T-cell (primary cell): ENCODE data around the gene ZNF732. TPM values are rescaled to one million over a fixed set of nuclear protein-coding genes. Genes with fewer than 3 reads are reported as not detected.
"Not testable (repeated sequence)": the region's sequence is repeated elsewhere in the genome, so short reads cannot be mapped to it uniquely, and the experiment has no call there.

ENCODE experiments used
- ATAC-seq, 4 experiments: fragments of 200-7000 bp in 3 of 4; fragments of 150-1000 bp in 1 of 4; cut with Tn5 transposase; replicated peaks in 1 of 4; 1 replicate in 3 of 4; 2 replicates in 1 of 4; pipeline ENCODE4 v1.10.0; 2021; ENCODE audit warnings: moderate library complexity in 3 of 4, mild to moderate bottlenecking in 2 of 4, moderate number of reproducible peaks in 1 of 4
- CTCF ChIA-PET, 2 donors: fragments of 300-600 bp; sonication (Branson Sonifier 250); formaldehyde crosslinking; loops; one replicate each; lab custom pipeline; 2022; ENCODE audit warnings: antibody characterized with exemption in 2 of 2; lab: Charles Lee
- POLR2A ChIA-PET, 2 donors: fragments of 300-600 bp; sonication (Branson Sonifier 250); formaldehyde crosslinking; loops; one replicate each; lab custom pipeline; 2022; ENCODE audit warnings: antibody characterized with exemption in 2 of 2; lab: Charles Lee
- DNase-seq, 35 experiments: peaks; one replicate each; pipeline versions ENCODE4 v3.0.0 to v3.0.0-alpha.2; 2013 to 2023
- H3K27ac ChIP-seq: one replicate; pipeline ENCODE4 v1.5.1; 2013; ENCODE audit warnings: low read length
- H3K27me3 ChIP-seq, 2 experiments: replicated peaks in 1 of 2; 1 replicate in 1 of 2; 2 replicates in 1 of 2; pipeline versions ENCODE4 v1.6.1 to v1.7.0; 2013; ENCODE audit warnings: low read length in 1 of 2, mixed read lengths in 1 of 2; ENCODE audit not compliant: control insufficient read depth in 2 of 2, insufficient read depth in 2 of 2; ENCODE audit errors: extremely low read depth in 1 of 2
- H3K36me3 ChIP-seq, 2 donors: 1 replicate in 1 of 2; 2 replicates in 1 of 2; pipeline versions ENCODE4 v1.6.1 to v1.7.0; 2013; ENCODE audit warnings: low read length in 1 of 2; ENCODE audit not compliant: control insufficient read depth in 2 of 2, insufficient read depth in 1 of 2; ENCODE audit errors: extremely low read depth in 1 of 2
- H3K4me1 ChIP-seq, 2 experiments: 1 replicate in 1 of 2; 2 replicates in 1 of 2; pipeline versions ENCODE4 v1.6.1 to v1.7.0; 2013; ENCODE audit warnings: low read length in 2 of 2, mixed read lengths in 1 of 2; ENCODE audit not compliant: insufficient read depth in 2 of 2, control insufficient read depth in 1 of 2; ENCODE audit errors: extremely low read depth in 1 of 2
- H3K4me3 ChIP-seq, 2 donors: 1 replicate in 1 of 2; 2 replicates in 1 of 2; pipeline versions ENCODE4 v1.5.1 to v1.7.0; 2013; ENCODE audit warnings: mild to moderate bottlenecking in 2 of 2, low read length in 1 of 2, moderate library complexity in 1 of 2; ENCODE audit not compliant: control insufficient read depth in 1 of 2; ENCODE audit errors: extremely low read depth in 1 of 2
- H3K9me3 ChIP-seq: 2 replicates; pipeline ENCODE4 v1.7.0; 2013
- H3K27ac Mint-ChIP-seq, 2 donors: one replicate each; pipeline ENCODE4 v1.8.0; 2020 to 2021; ENCODE audit warnings: mild to moderate bottlenecking in 2 of 2, mixed read lengths in 2 of 2
- H3K27me3 Mint-ChIP-seq, 2 donors: one replicate each; pipeline ENCODE4 v1.8.0; 2021 to 2022; ENCODE audit warnings: mixed read lengths in 2 of 2
- H3K36me3 Mint-ChIP-seq: one replicate; pipeline ENCODE4 v1.8.0; 2021; ENCODE audit warnings: mixed read lengths
- H3K4me1 Mint-ChIP-seq, 3 donors: one replicate each; pipeline ENCODE4 v1.8.0; 2020 to 2022; ENCODE audit warnings: mixed read lengths in 3 of 3, mild to moderate bottlenecking in 1 of 3
- H3K4me3 Mint-ChIP-seq, 3 donors: one replicate each; pipeline ENCODE4 v1.8.0; 2020 to 2022; ENCODE audit warnings: mild to moderate bottlenecking in 3 of 3, mixed read lengths in 3 of 3, moderate library complexity in 3 of 3
- H3K9me3 Mint-ChIP-seq, 3 donors: one replicate each; pipeline ENCODE4 v1.8.0; 2020 to 2022; ENCODE audit warnings: mixed read lengths in 3 of 3
- WGBS: methylation state at CpG from one replicate; pipeline ENCODE4 v1.1.5; 2013; ENCODE audit warnings: missing lambda C conversion rate; ENCODE audit not compliant: insufficient coverage; 5-methylcytosine and 5-hydroxymethylcytosine counted together
- total RNA-seq, 35 experiments: library from RNA in 6 of 35; stranded (reverse) in 6 of 35; fragments of 120-200 nt in 1 of 35; gene quantifications; one replicate each; pipeline versions ENCODE4 v1.2.1 to v1.2.4 and lab custom pipeline; 2013 to 2026

ZNF732 gene
- total RNA-seq, 5 donors from 2014 or later (not counting 1 experiment from before 2014, with no cell fraction given), result not detected

GRCh38 chr4:306551-306961 lies 1.3 kb upstream of the ZNF732 start:
- ChIA-PET POLR2A (no interaction called here), CTCF (no interaction called here)
- Histone ChIP-seq H3K27ac (no peak overlapping the region), H3K36me3 (no peaks in the 10 kb centered on the region), H3K4me3 (no peak overlapping the region), H3K9me3 (peaks cover 2% of the 10 kb centered on the region), H3K4me1 (no peaks in the 10 kb centered on the region), H3K27me3 (peaks cover 4 to 18% of the 10 kb centered on the region in 2 experiments)
- Mint-ChIP-seq H3K27me3 (peaks cover 27 to 31% of the 10 kb centered on the region in 2 donors), H3K9me3 (peaks cover 14 to 49% (median 34%) of the 10 kb centered on the region in 3 donors), H3K4me3 (peak overlapping the region in 1 of 3 donors; percentile 19), H3K27ac (no peak overlapping the region), H3K4me1 (peaks cover 11 to 16% (median 12%) of the 10 kb centered on the region in 3 donors), H3K36me3 (peaks cover 9% of the 10 kb centered on the region)
- WGBS, result no CpG with 5 or more reads among the region's 3 CpGs
- ATAC-seq, result no peak
- DNase-seq, result no peak

- H3K9me3 ChIP-seq, H3K4me3 Mint-ChIP-seq, H3K27ac Mint-ChIP-seq, H3K36me3 Mint-ChIP-seq, CTCF ChIA-PET, ATAC-seq, H3K27ac ChIP-seq, DNase-seq, POLR2A ChIA-PET, H3K4me1 ChIP-seq, H3K36me3 ChIP-seq: not testable (repeated sequence)
- peaks cover 13 to 46% (median 32%) of the 10 kb centered on the region in 3 donors for H3K9me3 Mint-ChIP-seq
- H3K4me1 Mint-ChIP-seq, result peaks cover 11 to 16% (median 12%) of the 10 kb centered on the region in 3 donors
- H3K4me3 ChIP-seq, result peak overlapping the region in 1 of 2 donors; percentile 29
- peaks cover 23 to 34% of the 10 kb centered on the region in 2 donors for H3K27me3 Mint-ChIP-seq
- 20% methylated on average over 7 of the region's 20 CpGs for WGBS
- H3K27me3 ChIP-seq, result peaks cover 4 to 18% of the 10 kb centered on the region in 2 experiments
These were observed 758 bp downstream of the ZNF732 start for GRCh38 chr4:304516-304915.

GRCh38 chr4:302381-302780 lies 2.9 kb downstream of the ZNF732 start:
- peaks cover 23 to 34% of the 10 kb centered on the region in 2 donors for H3K27me3 Mint-ChIP-seq
- CTCF ChIA-PET, result no interaction called here

GRCh38 chr4:294732-295131 lies 10.5 kb downstream of the ZNF732 start:
- Mint-ChIP-seq H3K27me3 (no peaks in the 10 kb centered on the region), H3K9me3 (peaks cover 0 to 23% (median 15%) of the 10 kb centered on the region in 3 donors), H3K36me3 (no peaks in the 10 kb centered on the region), H3K27ac (no peak overlapping the region), H3K4me1 (no peaks in the 10 kb centered on the region), H3K4me3 (no peak overlapping the region)
- no peaks in the 10 kb centered on the region for H3K36me3 ChIP-seq
- no peaks in the 10 kb centered on the region for H3K4me1 ChIP-seq
- H3K9me3 ChIP-seq, result peaks cover 2% of the 10 kb centered on the region
- no peak overlapping the region for H3K27ac ChIP-seq
- no CpG with 5 or more reads among the region's 3 CpGs for WGBS
- no peak for ATAC-seq
- ChIA-PET CTCF (no interaction called here), POLR2A (no interaction called here)
- H3K27me3 ChIP-seq, result no peaks in the 10 kb centered on the region
- DNase-seq, result no peak
- H3K4me3 ChIP-seq, result no peak overlapping the region

More at GRCh38 chr4:302381-302780, 2.9 kb downstream of the ZNF732 start:
- H3K4me3 ChIP-seq, result no peak overlapping the region
- DNase-seq, result no peak
- peaks cover 9% of the 10 kb centered on the region for H3K36me3 Mint-ChIP-seq
- no peak for ATAC-seq
- H3K9me3 ChIP-seq, result no peaks in the 10 kb centered on the region
- peaks cover 13 to 49% (median 38%) of the 10 kb centered on the region in 3 donors for H3K9me3 Mint-ChIP-seq
- H3K4me1 Mint-ChIP-seq, result peaks cover 11 to 14% (median 12%) of the 10 kb centered on the region in 3 donors
- H3K27ac ChIP-seq, result no peak overlapping the region
- H3K27ac Mint-ChIP-seq, result no peak overlapping the region
- H3K4me3 Mint-ChIP-seq, result no peak overlapping the region
- POLR2A ChIA-PET, result no interaction called here
- H3K4me1 ChIP-seq, result no peaks in the 10 kb centered on the region
- H3K27me3 ChIP-seq, result peaks cover 4 to 18% of the 10 kb centered on the region in 2 experiments
- WGBS, result 100% methylated on average over 1 of the region's 4 CpGs
- no peaks in the 10 kb centered on the region for H3K36me3 ChIP-seq

GRCh38 chr4:288891-289290 lies 16.4 kb downstream of the ZNF732 start:
- Mint-ChIP-seq H3K4me3 (no peak overlapping the region), H3K9me3 (peaks cover 18 to 39% (median 29%) of the 10 kb centered on the region in 3 donors), H3K4me1 (no peaks in the 10 kb centered on the region), H3K27ac (no peak overlapping the region), H3K36me3 (no peaks in the 10 kb centered on the region), H3K27me3 (peaks cover 0 to 3% of the 10 kb centered on the region in 2 donors)
- WGBS, result 100% methylated on average over 1 of the region's 2 CpGs
- no peaks in the 10 kb centered on the region for H3K4me1 ChIP-seq
- peaks cover 4% of the 10 kb centered on the region for H3K9me3 ChIP-seq
- POLR2A ChIA-PET, result no interaction called here
- H3K4me3 ChIP-seq, result no peak overlapping the region
- H3K36me3 ChIP-seq, result no peaks in the 10 kb centered on the region
- ATAC-seq (no peak), DNase-seq (no peak)
- H3K27me3 ChIP-seq, result no peaks in the 10 kb centered on the region
- H3K27ac ChIP-seq, result no peak overlapping the region
- CTCF ChIA-PET, result no interaction called here

- Histone ChIP-seq H3K27ac (no peak overlapping the region), H3K27me3 (no peaks in the 10 kb centered on the region), H3K9me3 (peaks cover 30% of the 10 kb centered on the region), H3K36me3 (no peaks in the 10 kb centered on the region), H3K4me1 (no peaks in the 10 kb centered on the region), H3K4me3 (no peak overlapping the region)
- WGBS, result no CpG with 5 or more reads among the region's 5 CpGs
- Mint-ChIP-seq H3K27me3 (peaks cover 0 to 1% of the 10 kb centered on the region in 2 donors), H3K36me3 (peaks cover 9% of the 10 kb centered on the region), H3K9me3 (peaks cover 21 to 65% (median 37%) of the 10 kb centered on the region in 3 donors), H3K27ac (no peak overlapping the region), H3K4me3 (no peak overlapping the region), H3K4me1 (no peaks in the 10 kb centered on the region)
- ChIA-PET CTCF (no interaction called here), POLR2A (no interaction called here)
- ATAC-seq, result no peak
- DNase-seq, result no peak
These were observed 31.8 kb downstream of the ZNF732 start for GRCh38 chr4:273309-274017.
